Sigmoid colon (tissue), 7 donors: ENCODE measurements around the gene BIK. TPM values are rescaled to one million over a fixed set of nuclear protein-coding genes. Genes with fewer than 3 reads are reported as not detected.

Source experiments
- DNase-seq: peaks from one replicate; pipeline ENCODE4 v3.0.0-alpha.2; 2019
- H3K27ac ChIP-seq, 4 donors: fragments of 200-600 bp; sonication (generic); one replicate each; pipeline ENCODE4 v1.5.1; 2016 to 2019; ENCODE audit warnings: mild to moderate bottlenecking in 1 of 4
- H3K27me3 ChIP-seq, 3 donors: fragments of 200-600 bp; sonication (generic); one replicate each; pipeline ENCODE4 v1.5.1; 2019; ENCODE audit warnings: mild to moderate bottlenecking in 1 of 3
- H3K36me3 ChIP-seq, 4 donors: fragments of 200-600 bp; sonication (generic); one replicate each; pipeline ENCODE4 v1.5.1; 2016 to 2019
- H3K4me1 ChIP-seq, 4 donors: fragments of 200-600 bp; sonication (generic); one replicate each; pipeline ENCODE4 v1.5.1; 2017 to 2019
- H3K4me3 ChIP-seq, 4 donors: fragments of 200-600 bp; sonication (generic); one replicate each; pipeline ENCODE4 v1.5.1; 2017 to 2019; ENCODE audit warnings: mild to moderate bottlenecking in 2 of 4, moderate library complexity in 1 of 4
- H3K9me3 ChIP-seq, 4 donors: fragments of 200-600 bp in 3 of 4; sonication (generic) in 3 of 4; one replicate each; pipeline versions ENCODE4 v1.5.1 to v1.6.1; 2013 to 2019
- EP300 ChIP-seq, 4 donors: sonication (generic); formaldehyde crosslinking; IDR thresholded peaks; one replicate each; pipeline ENCODE4 v1.6.1; 2017; ENCODE audit warnings: antibody characterized with exemption in 4 of 4
- POLR2A ChIP-seq, 2 donors: fragments of 450-650 bp; IDR thresholded peaks; one replicate each; pipeline ENCODE4 v1.6.1; 2016; ENCODE audit warnings: antibody characterized with exemption in 2 of 2, mild to moderate bottlenecking in 2 of 2, moderate library complexity in 2 of 2
- POLR2AphosphoS5 ChIP-seq, 4 donors: sonication (generic); formaldehyde crosslinking; IDR thresholded peaks; one replicate each; pipeline ENCODE4 v1.6.1; 2017; ENCODE audit warnings: antibody characterized with exemption in 4 of 4
- WGBS, 2 donors: extraction: QIAGEN DNeasy Blood & Tissue Kit; methylation state at CpG; one replicate each; pipeline ENCODE4 v1.1.7; 2013; 5-methylcytosine and 5-hydroxymethylcytosine counted together
- intact Hi-C: fragments of 100-400 bp; cut with DNase I; formaldehyde crosslinking; loops from one replicate; pipeline ENCODE4 v1.15.1; 2023
- polyA plus RNA-seq, 3 donors: library from polyadenylated mRNA; stranded (reverse); fragments of 200-250 nt; gene quantifications; one replicate each; pipeline ENCODE4 v1.2.3, GENCODE V29; 2013
- total RNA-seq, 4 donors: library from RNA; depleted of rRNA; stranded (reverse); fragments of >200 nt; gene quantifications; one replicate each; pipeline ENCODE4 v1.1.0, GENCODE V29; 2016
- TF ChIP-seq, protein P1 (sequence below), 4 experiments: fragments of 450-650 bp in 3 of 4; fragments of 200-600 bp in 1 of 4; IDR thresholded peaks; one replicate each; pipeline ENCODE4 v1.5.1; 2016 to 2019; ENCODE audit warnings: antibody characterized with exemption in 4 of 4, mild to moderate bottlenecking in 3 of 4, moderate library complexity in 2 of 4
- donor health status: healthy with polysubstance abuse.
- donor health status: Bipolar disorder and iron deficiency.
- donor health status: healthy.

Gene BIK
- total and polyA plus RNA-seq, 7 donors = 29.6 to 39.1 (median 35.4) TPM; not detected in 4

DNA sequence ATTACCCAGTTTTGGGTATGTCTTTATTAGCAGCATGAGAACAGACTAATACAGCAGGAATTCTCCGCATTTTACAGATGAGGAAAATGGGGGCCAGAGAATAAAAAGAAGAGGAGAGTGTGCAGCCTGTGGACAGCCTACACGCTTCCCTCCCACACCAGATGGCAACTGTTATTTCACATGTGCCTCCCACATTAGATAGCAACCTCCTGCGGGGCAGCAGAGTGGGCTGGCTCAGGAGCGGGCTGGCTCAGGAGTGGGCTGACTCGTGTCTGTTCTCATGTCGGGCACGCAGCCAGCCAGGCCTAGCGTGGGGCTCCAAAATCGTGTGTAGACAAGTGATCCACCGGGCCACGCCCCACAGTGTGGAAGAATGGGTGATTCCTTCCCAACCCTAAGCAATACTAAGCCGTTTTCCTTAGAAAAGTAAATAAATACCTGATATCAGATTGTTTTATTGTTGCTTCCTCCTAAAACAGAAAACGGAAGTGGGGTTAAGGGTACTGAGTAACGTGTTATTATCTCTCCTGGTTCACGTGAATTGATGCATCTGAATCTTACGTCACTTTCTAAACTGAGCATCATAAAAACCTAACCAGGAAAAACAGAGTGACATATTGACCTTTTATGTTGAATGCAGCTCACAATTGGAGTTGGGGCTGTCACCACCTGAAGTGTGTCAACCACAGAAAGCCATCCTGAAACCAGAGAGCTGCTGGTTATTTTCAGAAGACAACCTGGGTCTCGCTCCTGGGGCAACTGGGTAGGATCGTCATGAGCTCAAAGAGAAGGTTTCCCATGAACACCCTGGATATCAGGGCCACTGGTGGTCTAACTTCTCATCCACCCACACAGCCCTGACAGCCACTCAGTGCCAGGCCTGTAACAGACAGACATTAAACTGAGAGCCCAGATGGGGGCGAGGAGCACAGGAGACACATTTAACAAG is 24.6 kb upstream of the BIK start:
- Histone ChIP-seq H3K4me3 (no peak overlapping the region), H3K4me1 (peaks cover 0 to 12% (median 9%) of the 10 kb centered on the region in 4 donors), H3K27me3 (no peaks in the 10 kb centered on the region), H3K9me3 (no peaks in the 10 kb centered on the region), H3K36me3 (no peaks in the 10 kb centered on the region), H3K27ac (no peak overlapping the region)
- 31 to 75% methylated on average over 19 of the region's 19 CpGs for WGBS, 2 donors
- intact Hi-C loops = no loop called here
- TF ChIP-seq, protein P1, sequence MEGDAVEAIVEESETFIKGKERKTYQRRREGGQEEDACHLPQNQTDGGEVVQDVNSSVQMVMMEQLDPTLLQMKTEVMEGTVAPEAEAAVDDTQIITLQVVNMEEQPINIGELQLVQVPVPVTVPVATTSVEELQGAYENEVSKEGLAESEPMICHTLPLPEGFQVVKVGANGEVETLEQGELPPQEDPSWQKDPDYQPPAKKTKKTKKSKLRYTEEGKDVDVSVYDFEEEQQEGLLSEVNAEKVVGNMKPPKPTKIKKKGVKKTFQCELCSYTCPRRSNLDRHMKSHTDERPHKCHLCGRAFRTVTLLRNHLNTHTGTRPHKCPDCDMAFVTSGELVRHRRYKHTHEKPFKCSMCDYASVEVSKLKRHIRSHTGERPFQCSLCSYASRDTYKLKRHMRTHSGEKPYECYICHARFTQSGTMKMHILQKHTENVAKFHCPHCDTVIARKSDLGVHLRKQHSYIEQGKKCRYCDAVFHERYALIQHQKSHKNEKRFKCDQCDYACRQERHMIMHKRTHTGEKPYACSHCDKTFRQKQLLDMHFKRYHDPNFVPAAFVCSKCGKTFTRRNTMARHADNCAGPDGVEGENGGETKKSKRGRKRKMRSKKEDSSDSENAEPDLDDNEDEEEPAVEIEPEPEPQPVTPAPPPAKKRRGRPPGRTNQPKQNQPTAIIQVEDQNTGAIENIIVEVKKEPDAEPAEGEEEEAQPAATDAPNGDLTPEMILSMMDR (IDR thresholded peaks at IDR 0.05) = no peak
- TF ChIP-seq POLR2A (IDR thresholded peaks at IDR 0.05) (no peak), POLR2AphosphoS5 (IDR thresholded peaks at IDR 0.05) (no peak), EP300 (IDR thresholded peaks at IDR 0.05) (no peak)
- no peak for DNase-seq

DNA sequence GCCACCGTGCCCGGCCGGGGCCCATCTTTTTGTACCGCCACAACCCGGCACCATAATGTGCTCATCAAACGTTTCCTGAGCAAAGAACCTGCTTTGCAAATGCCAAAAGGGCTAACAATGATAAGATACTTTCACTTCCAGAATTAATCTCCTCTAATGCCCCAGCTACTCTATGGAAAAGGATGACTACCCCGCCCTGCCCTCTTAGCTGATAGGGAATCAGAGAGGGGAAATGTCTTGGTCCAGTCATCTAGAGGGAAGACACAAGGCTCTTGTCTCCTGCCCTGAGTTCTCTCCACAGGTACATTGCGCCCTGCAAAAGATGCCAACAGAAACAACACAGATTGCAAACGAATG is 21.9 kb upstream of the BIK start:
- intact Hi-C loops = no loop called here

DNA sequence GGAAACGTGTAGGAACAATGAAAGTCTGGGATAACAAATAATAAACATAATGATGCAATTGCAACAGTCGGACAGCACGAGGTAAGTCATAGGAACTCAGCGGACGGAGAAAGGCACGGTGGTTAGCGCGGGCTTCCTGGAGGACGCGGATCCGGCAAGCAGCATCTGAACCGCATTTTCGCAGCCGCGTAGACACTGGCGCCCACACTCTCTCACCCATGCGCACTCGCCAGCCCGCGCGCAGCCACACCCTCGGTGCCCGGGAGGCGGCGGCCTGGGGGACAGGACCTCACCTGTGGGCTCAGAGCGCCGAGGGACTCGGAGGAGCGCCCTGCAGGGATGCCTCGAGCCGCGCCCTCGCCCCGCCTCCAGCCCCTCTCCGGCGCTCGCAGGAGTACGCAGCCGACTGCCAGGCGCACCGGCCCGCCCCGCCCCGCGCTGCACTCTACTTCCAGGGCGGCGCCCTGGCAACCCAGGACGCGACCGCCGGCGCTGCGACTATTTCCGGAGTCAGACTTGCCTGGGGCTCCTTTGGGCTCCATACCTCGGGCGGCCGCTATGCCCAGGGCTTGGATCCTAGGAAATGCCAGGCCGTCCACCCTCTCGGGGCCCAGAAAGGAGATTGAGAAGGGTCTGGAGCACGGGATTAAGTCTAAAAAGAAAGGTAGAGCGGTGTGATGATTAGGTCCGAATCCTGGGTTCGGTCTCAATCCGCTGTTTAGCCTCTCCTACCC is 21.4 kb upstream of the BIK start, which contains the start of gene TTLL1:
Gene TTLL1 (minus strand): TSS at position 408 of the 734 bp plus-strand sequence. CDS start 13,805 bp downstream, outside the sequence.
- H3K9me3 ChIP-seq = no peaks in the 10 kb centered on the region
- no peak for TF ChIP-seq EP300 (IDR thresholded peaks at IDR 0.05)
- TF ChIP-seq POLR2AphosphoS5 (IDR thresholded peaks at IDR 0.05) = peak; percentile 8 to 54 (median 49)
- TF ChIP-seq, protein P1 (IDR thresholded peaks at IDR 0.05) = no peak
- peak; percentile 91 for DNase-seq
- H3K4me1 ChIP-seq = peaks cover 0 to 12% (median 9%) of the 10 kb centered on the region in 4 donors
- H3K4me3 ChIP-seq = peak within 1 kb of the TSS; percentile 64 to 93 (median 81)
- no peaks in the 10 kb centered on the region for H3K27me3 ChIP-seq
- intact Hi-C loops = no loop called here
- no peaks in the 10 kb centered on the region for H3K36me3 ChIP-seq
- H3K27ac ChIP-seq = peak within 1 kb of the TSS; percentile 68 to 77 (median 69)
- 4 to 5% methylated on average over 64 of the region's 64 CpGs for WGBS, 2 donors

More for the DNA sequence above, 21.9 kb upstream of the BIK start:
- DNase-seq = no peak
- Histone ChIP-seq H3K4me3 (peak overlapping the region; percentile 64 to 93 (median 81)), H3K4me1 (peaks cover 0 to 12% (median 9%) of the 10 kb centered on the region in 4 donors), H3K36me3 (no peaks in the 10 kb centered on the region), H3K9me3 (no peaks in the 10 kb centered on the region), H3K27ac (peak overlapping the region; percentile 68 to 77 (median 69)), H3K27me3 (no peaks in the 10 kb centered on the region)
- no peak for TF ChIP-seq EP300 (IDR thresholded peaks at IDR 0.05)
- TF ChIP-seq, protein P1 (IDR thresholded peaks at IDR 0.05) = no peak
- TF ChIP-seq POLR2AphosphoS5 (IDR thresholded peaks at IDR 0.05) = no peak
- no peak for TF ChIP-seq POLR2A (IDR thresholded peaks at IDR 0.05)
- 48 to 63% methylated on average over 9 of the region's 9 CpGs for WGBS, 2 donors

DNA sequence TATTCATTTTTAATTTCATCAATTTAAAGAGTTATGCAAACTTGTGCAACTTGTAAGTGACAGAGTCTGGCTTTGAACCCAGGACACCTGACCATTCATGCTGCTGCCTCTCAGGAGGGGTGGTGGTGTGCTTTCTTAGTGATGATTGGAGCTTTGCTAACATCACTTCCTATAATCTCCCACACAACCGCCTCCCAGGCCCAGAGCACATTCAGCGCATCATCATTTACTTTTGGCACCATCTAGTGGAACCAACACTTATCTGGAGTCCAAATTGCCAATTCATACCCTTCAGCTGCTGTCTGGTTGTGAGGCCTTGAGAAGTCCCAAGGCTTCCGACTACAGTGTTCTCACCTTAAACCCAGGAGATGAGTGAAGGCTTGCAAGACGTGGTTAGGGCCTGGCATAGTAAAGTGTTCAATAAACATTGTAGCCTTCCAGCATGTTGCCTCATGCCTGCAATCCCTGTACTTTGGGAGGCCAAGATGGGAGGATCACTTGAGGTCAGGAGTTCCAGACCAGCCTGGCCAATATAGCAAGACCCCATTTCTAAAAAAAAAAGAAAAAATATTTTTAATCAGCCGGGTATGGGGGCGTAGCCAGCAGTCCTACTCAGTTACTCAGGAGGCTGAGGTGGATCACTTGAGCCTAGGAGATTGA is 20.3 kb upstream of the BIK start:
- Histone ChIP-seq H3K4me1 (peaks cover 0 to 12% (median 9%) of the 10 kb centered on the region in 4 donors), H3K36me3 (no peaks in the 10 kb centered on the region), H3K27ac (peak overlapping the region in 2 of 4 donors; percentile 68 to 77), H3K9me3 (no peaks in the 10 kb centered on the region), H3K4me3 (no peak overlapping the region), H3K27me3 (no peaks in the 10 kb centered on the region)
- WGBS, 2 donors = 62 to 66% methylated on average over 6 of the region's 6 CpGs
- peak; percentile 72 for DNase-seq
- intact Hi-C loops = loop anchor here (5.0 kb wide), 1 partner anchor 313 kb away; no protein-coding TSS in a partner anchor
- TF ChIP-seq POLR2AphosphoS5 (IDR thresholded peaks at IDR 0.05) = peak in 1 of 4 donors; percentile 18
- TF ChIP-seq, protein P1 (IDR thresholded peaks at IDR 0.05) = no peak
